NCI-H1694 (cell line): ENCODE data around the gene MARVELD2.
"Not testable (repeated sequence)": the region's sequence is repeated elsewhere in the genome, so short reads cannot be mapped to it uniquely, and the experiment has no call there.

ENCODE experiments used
- DNase-seq: peaks from one replicate; lab custom pipeline; 2025; lab: John Stamatoyannopoulos, UW

MARVELD2 gene

DNA sequence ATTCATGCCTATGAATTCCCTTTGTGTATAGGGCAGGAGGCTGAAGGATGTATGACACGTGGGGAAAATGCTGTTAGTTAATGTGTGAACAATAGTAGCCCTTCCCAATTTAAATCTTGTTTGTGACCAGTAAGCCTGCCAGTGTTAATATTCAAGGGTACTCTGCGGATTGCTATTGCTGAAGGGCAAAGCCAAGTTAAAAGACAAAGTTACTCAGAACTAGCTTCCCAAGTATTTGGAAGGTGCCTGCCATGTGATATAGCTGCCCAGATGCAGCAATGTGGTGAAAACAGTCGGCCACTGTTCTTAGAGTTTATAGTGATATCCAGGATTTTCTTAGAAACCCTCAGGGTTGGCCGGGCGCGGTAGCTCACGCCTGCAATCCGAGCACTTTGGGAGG lies 34.6 kb downstream of the MARVELD2 start:
- no peak for DNase-seq

- DNase-seq: no peak
Measured at GRCh38 chr5:69450116-69450515, 35.2 kb downstream of the MARVELD2 start.

- not testable (repeated sequence) for DNase-seq
Measured at GRCh38 chr5:69450527-69450926, 35.6 kb downstream of the MARVELD2 start.

GRCh38 chr5:69451941-69452647 lies 37.2 kb downstream of the MARVELD2 start:
- no peak for DNase-seq

DNA sequence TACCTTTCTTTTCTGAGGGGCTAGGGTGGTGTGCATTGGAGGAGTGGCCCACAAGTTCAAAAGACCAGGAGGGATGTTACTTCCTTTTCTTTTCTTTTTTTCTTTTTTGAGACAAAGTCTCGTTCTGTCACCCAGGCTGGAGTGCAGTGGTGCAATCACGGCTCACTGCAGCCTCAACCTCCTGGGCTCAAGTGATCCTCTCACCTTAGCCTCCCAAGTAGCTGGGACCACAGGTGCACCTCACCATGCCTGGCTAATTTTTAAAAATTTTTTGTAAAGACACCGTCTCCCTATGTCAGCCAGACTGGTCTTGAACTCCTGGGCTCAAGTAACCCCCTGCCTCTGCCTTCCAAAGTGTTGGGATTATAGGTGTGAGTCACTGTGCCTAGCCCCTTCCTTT lies 38.6 kb downstream of the MARVELD2 start:
- DNase-seq: not testable (repeated sequence)

DNA sequence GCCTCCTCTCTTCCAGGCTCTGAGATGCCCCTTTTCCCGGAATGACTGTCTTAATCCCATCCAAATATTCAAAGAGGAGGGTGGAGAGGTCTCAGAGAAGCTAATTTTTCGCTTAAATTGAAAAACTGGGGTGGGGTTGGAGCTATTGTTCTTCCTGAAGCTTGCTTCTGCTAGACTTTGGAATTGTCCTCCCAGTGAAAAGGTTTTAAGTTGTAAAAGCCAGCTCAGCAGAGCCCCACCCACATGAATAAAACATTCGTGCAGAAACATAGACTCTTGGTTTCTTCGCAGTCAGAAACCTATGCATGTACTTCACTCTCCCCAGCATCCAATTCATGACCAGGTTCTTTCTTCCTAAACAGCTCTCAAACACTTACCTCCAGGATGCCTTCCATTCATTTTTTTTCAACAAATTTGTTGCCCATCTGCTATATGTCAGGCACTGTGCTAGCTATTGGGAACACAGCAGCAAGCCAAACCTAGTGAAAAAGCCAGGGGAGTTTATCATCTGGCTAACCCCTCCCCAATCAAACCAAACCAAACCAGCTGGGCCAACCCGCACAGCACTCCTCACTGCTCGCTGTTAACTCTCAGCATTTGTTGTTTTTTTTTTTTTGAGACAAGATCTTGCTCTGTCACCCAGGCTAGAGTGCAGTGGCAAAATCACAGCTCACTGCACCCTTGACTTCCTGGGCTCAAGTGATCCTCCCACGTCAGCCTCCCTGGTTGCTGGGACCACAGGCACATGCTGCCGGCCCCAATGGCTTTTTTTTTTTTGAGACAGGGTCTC lies 39.7 kb downstream of the MARVELD2 start:
- no peak for DNase-seq

GRCh38 chr5:69455428-69455988 lies 40.6 kb downstream of the MARVELD2 start:
- DNase-seq: not testable (repeated sequence)

GRCh38 chr5:69462170-69462569 lies 47.3 kb downstream of the MARVELD2 start:
- DNase-seq: no peak

- DNase-seq: not testable (repeated sequence)
Measured at GRCh38 chr5:69466375-69466774, 51.5 kb downstream of the MARVELD2 start.

DNA sequence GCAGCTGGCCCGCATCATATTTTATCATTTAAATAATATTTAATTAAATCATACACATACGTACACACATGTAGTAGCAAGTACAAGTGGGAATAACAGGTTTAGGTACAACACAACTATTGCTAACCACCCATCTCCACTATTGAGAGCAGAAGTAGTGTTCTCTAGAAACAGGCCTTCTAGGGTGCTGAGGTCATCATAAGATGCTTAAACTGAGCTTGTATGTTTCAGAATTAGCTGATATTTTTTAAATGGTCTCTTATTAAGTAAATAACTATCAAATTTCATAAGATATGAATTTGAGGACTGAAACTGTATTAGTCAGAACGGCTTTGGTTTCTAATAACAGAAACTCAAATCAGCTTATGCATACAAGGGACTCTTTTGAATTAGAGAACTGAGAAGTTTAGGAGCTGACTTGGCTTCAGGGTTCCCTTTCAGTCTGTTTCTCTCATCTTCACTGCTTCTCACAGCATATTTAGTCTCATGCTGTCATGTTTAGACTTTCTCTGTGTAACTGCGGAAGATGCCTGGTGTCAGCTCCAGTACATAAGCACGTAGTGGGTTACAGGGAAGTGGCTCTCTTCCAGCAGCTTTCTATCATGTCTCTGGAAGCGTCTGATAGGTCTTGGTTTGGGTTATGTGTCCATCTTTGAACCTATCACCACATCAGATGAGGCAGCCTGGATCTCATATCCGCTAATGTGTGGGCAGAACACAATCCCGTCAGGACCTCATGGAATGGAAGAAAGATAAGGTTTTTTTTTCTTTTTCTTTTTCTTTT lies 52.7 kb downstream of the MARVELD2 start:
- no peak for DNase-seq

- no peak for DNase-seq
Measured at GRCh38 chr5:69468631-69469030, 53.7 kb downstream of the MARVELD2 start.

DNA sequence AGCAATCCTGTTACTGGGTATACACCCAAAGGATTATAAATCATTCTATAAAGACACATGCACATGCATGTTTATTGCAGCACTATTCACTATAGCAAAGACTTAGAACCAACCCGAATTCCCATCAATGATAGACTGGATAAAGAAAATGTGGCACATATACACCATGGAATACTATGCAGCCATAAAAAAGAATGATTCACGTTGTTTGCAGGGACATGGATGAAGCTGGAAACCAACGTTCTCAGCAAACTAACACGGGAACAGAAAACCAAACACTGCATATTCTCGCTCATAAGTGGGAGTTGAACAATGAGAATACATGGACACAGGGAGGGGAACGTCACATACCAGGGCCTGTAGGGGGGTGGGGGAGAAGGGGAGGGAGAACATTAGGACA lies 56.6 kb downstream of the MARVELD2 start:
- not testable (repeated sequence) for DNase-seq

- DNase-seq: not testable (repeated sequence)
Measured at GRCh38 chr5:69472535-69473143, 57.7 kb downstream of the MARVELD2 start.

DNA sequence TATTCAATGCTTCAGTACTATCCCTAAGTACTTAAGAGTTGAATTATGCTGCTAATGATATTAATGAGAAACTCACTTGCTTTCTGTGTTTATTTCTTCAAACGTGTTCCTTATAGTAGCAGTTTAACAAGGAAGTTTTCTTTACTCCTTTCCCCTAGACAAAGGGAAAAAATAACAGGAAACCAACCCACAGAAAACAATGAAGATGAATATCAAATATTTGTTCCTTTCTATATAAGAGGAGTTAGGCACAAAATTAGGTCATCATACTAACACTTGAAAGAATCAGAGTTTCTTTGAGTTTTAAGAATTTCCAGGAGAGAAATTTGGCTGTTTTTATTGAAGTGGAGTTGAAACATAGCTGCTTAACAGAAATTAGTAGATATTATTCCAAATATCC lies 62.3 kb downstream of the MARVELD2 start:
- no peak for DNase-seq

GRCh38 chr5:69478296-69478695 lies 63.4 kb downstream of the MARVELD2 start:
- DNase-seq: not testable (repeated sequence)

DNA sequence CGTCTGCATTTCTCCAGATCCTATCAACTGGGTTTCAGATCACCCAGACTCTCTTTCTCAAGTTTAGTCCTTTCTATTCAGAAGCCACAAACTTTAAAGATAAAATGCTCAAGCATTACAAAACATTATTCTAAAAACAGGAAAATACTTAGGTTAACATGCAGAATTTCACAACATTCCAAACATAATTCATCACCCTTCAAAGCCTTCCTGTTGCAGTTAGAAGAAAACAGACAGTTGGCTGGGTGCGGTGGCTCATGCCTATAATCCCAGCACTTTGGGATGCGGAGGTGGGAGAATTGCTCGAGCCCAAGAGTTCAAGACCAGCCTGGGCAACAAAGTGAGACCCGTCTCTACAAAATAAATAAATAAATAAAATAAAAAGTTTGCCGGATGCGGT lies 70.0 kb downstream of the MARVELD2 start:
- no peak for DNase-seq

DNA sequence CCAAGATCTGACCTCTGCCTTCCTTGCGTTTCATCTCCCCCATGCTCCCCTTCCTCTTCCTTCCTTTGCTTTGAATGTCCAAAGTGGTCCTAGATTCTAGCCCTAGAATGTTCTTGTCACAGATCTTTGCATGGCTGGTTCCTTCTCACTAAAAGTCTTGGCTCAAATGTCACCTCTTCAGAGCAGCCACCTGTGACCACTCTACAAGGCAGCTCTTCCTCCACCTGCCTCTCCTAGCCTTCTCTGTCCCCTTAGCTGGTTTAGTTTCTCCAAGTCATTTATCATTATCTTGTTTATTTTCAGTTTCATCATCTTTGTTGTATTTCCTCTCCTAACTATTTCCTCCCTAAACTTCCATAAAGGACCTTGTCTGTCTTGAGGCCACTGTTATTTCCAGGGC lies 70.6 kb downstream of the MARVELD2 start:
- DNase-seq: no peak

DNA sequence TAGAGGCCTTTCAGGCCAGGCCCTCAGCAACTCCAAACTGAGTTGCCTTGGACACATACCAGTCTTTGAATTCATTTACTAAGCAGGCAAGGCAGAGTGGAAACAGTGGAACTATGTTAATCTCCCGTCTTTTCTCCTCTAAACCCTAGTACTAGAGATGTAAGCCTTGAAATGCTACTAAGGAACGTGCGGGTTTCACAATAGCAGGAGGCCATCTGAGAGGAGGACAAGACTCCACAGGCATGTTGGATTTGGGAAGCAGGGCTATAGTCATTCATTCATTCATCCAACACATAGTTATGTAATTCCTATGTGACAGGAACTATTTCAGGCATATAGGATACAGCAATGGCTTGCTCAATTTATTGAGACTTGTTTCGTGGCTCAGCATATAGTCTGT lies 74.3 kb downstream of the MARVELD2 start:
- no peak for DNase-seq

GRCh38 chr5:69491027-69491426 lies 76.1 kb downstream of the MARVELD2 start:
- no peak for DNase-seq

GRCh38 chr5:69491838-69492390 lies 77.0 kb downstream of the MARVELD2 start:
- DNase-seq: no peak

GRCh38 chr5:69492391-69492922 lies 77.5 kb downstream of the MARVELD2 start, which contains the start of gene OCLN:
OCLN (plus strand) TSS chr5:69492790; CDS start chr5:69504245, 11,455 bp downstream.
- no peak for DNase-seq
